Loucy (cell line): ENCODE data around the gene SCART1.

Experiments
- EZH2phosphoT487 ChIP-seq: fragments of 200-600 bp; IDR thresholded peaks from 2 replicates; pipeline ENCODE4 v1.6.1; 2018; ENCODE audit warnings: antibody characterized with exemption, mild to moderate bottlenecking, moderate library complexity, borderline replicate concordance
- TF ChIP-seq, protein P1 (sequence below): fragments of 200-600 bp; sonication (generic); conservative IDR thresholded peaks from 2 replicates; pipeline ENCODE4 v1.5.1; 2014; ENCODE audit warnings: mild to moderate bottlenecking, antibody characterized with exemption, low read length

DNA sequence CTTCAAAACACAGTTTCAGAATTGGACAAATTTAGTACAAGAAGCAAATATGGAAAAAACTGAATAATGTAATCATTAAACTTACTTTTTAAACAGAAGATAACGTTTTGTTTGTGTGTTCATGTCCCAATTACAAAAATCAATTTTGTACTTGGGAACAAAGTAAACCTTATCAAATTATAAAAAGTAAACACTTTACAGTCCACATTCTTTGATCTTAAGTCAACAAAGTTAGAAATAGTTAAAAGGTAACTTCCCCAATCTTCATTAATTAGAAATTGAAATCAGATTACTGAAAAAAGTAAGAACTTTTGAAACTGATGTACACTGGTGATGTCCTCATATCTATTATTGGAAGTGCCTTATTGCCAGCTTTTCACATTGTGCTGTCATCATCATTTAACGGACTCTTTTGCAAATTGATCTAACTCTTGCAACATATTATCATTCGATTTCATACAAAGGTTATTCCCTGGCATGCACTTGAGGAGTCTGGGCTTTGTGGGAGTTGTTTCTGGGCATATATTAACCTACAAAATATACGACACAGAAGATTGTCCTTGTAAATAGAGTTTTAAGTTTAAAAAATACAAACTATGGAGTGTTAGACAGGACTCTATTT is 58.3 kb downstream of the SCART1 start:
- TF ChIP-seq, protein P1, sequence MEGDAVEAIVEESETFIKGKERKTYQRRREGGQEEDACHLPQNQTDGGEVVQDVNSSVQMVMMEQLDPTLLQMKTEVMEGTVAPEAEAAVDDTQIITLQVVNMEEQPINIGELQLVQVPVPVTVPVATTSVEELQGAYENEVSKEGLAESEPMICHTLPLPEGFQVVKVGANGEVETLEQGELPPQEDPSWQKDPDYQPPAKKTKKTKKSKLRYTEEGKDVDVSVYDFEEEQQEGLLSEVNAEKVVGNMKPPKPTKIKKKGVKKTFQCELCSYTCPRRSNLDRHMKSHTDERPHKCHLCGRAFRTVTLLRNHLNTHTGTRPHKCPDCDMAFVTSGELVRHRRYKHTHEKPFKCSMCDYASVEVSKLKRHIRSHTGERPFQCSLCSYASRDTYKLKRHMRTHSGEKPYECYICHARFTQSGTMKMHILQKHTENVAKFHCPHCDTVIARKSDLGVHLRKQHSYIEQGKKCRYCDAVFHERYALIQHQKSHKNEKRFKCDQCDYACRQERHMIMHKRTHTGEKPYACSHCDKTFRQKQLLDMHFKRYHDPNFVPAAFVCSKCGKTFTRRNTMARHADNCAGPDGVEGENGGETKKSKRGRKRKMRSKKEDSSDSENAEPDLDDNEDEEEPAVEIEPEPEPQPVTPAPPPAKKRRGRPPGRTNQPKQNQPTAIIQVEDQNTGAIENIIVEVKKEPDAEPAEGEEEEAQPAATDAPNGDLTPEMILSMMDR, result no peak
- no peak for TF ChIP-seq EZH2phosphoT487
